SK-N-SH treated with all-trans-retinoic acid at 6 μM for 48 hours (cell line): Measurements from ENCODE around the gene SLC6A18.
A peak's percentile ranks its signal among the peaks of the same experiment; 100 is the strongest.

Experiments
- ATAC-seq: fragments of 200-7000 bp; cut with Tn5 transposase; 3 replicates; pipeline ENCODE4 v1.9.1; 2020; ENCODE audit warnings: mild to moderate bottlenecking, moderate library complexity
- ARNTL ChIP-seq: fragments of 450-650 bp; formaldehyde crosslinking; IDR thresholded peaks from 2 replicates; pipeline ENCODE4 v1.5.0; 2020; ENCODE audit warnings: low read depth, mild to moderate bottlenecking, moderate library complexity, borderline replicate concordance
- BACH2 ChIP-seq: fragments of 250-450 bp; sonication (Bioruptor Pico); IDR thresholded peaks from 2 replicates; pipeline ENCODE4 v1.9.0; 2021; ENCODE audit warnings: mild to moderate bottlenecking, borderline replicate concordance
- CREB5 ChIP-seq: fragments of 250-450 bp; sonication (Bioruptor Pico); IDR thresholded peaks from 2 replicates; pipeline ENCODE4 v1.5.1; 2020; ENCODE audit warnings: low read depth, mild to moderate bottlenecking, moderate library complexity
- CSRNP3 ChIP-seq: fragments of 250-450 bp; sonication (Bioruptor Pico); IDR thresholded peaks from 2 replicates; pipeline ENCODE4 v1.5.1; 2021; ENCODE audit warnings: mild to moderate bottlenecking, moderate library complexity
- GLIS3 ChIP-seq: fragments of 250-450 bp; sonication (Bioruptor Pico); IDR thresholded peaks from 2 replicates; pipeline ENCODE4 v1.5.0; 2020; ENCODE audit warnings: mild to moderate bottlenecking, moderate library complexity
- ISL1 ChIP-seq: fragments of 250-450 bp; sonication (Bioruptor Pico); IDR thresholded peaks from 2 replicates; pipeline ENCODE4 v2.1.2; 2022; ENCODE audit warnings: mild to moderate bottlenecking, moderate library complexity
- OSR1 ChIP-seq: fragments of 250-450 bp; sonication (Bioruptor Pico); IDR thresholded peaks from 2 replicates; pipeline ENCODE4 v1.8.0; 2022; ENCODE audit warnings: moderate library complexity, mild to moderate bottlenecking, inconsistent platforms
- PATZ1 ChIP-seq: fragments of 250-450 bp; sonication (Bioruptor Pico); IDR thresholded peaks from 2 replicates; pipeline ENCODE4 v1.8.0; 2020; ENCODE audit warnings: mild to moderate bottlenecking, moderate library complexity, borderline replicate concordance
- POU6F1 ChIP-seq: fragments of 250-450 bp; sonication (Bioruptor Pico); IDR thresholded peaks from 2 replicates; pipeline ENCODE4 v1.8.0; 2021; ENCODE audit warnings: low read depth, mild to moderate bottlenecking, moderate library complexity, borderline replicate concordance
- PPARA ChIP-seq: fragments of 250-450 bp; sonication (Bioruptor Pico); IDR thresholded peaks from 2 replicates; pipeline ENCODE4 v1.5.0; 2020; ENCODE audit warnings: mild to moderate bottlenecking, borderline replicate concordance
- RARB ChIP-seq: fragments of 250-450 bp; sonication (Bioruptor Pico); IDR thresholded peaks from 2 replicates; pipeline ENCODE4 v1.8.0; 2021; ENCODE audit warnings: mild to moderate bottlenecking, moderate library complexity
- TCF4 ChIP-seq: fragments of 250-450 bp; sonication (Bioruptor Pico); IDR thresholded peaks from 2 replicates; pipeline ENCODE4 v1.8.0; 2021; ENCODE audit warnings: mild to moderate bottlenecking, moderate library complexity, borderline replicate concordance
- TOX ChIP-seq: fragments of 250-450 bp; sonication (Bioruptor Pico); IDR thresholded peaks from 2 replicates; pipeline ENCODE4 v1.8.0; 2021; ENCODE audit warnings: mild to moderate bottlenecking, moderate library complexity, borderline replicate concordance
- ZC3H10 ChIP-seq: fragments of 250-450 bp; sonication (Bioruptor Pico); IDR thresholded peaks from 2 replicates; pipeline ENCODE4 v1.5.1; 2021; ENCODE audit warnings: mild to moderate bottlenecking, moderate library complexity
- ZFP3 ChIP-seq: fragments of 250-450 bp; sonication (Bioruptor Pico); IDR thresholded peaks from 2 replicates; pipeline ENCODE4 v1.5.0; 2020; ENCODE audit warnings: mild to moderate bottlenecking, moderate library complexity
- ZNF565 ChIP-seq: fragments of 450-650 bp; formaldehyde crosslinking; conservative IDR thresholded peaks from 2 replicates; pipeline ENCODE4 v1.5.0; 2020; ENCODE audit warnings: low read depth, mild to moderate bottlenecking, moderate library complexity
- ZNF70 ChIP-seq: fragments of 450-650 bp; formaldehyde crosslinking; IDR thresholded peaks from 2 replicates; pipeline ENCODE4 v1.5.0; 2020; ENCODE audit warnings: mild to moderate bottlenecking, moderate library complexity
- ZNF8 ChIP-seq: fragments of 450-650 bp; formaldehyde crosslinking; IDR thresholded peaks from 2 replicates; pipeline ENCODE4 v1.5.0; 2020; ENCODE audit warnings: mild to moderate bottlenecking, moderate library complexity

Gene SLC6A18

GRCh38 chr5:1203968-1204692 is 21.1 kb upstream of the SLC6A18 start (continued):
- TF ChIP-seq POU6F1 (no peak), CREB5 (CRISPR knock-in tag) (no peak), OSR1 (CRISPR knock-in tag) (no peak), BACH2 (no peak)

GRCh38 chr5:1204693-1205242 is 20.4 kb upstream of the SLC6A18 start:
- ATAC-seq, result peak; percentile 53
- TF ChIP-seq ZC3H10 (CRISPR knock-in tag), result no peak
- no peak for TF ChIP-seq PATZ1 (CRISPR knock-in tag)
- TF ChIP-seq ZNF565, result no peak
- no peak for TF ChIP-seq RARB (CRISPR knock-in tag)

GRCh38 chr5:1205255-1206180 is 19.7 kb upstream of the SLC6A18 start:
- no peak for TF ChIP-seq POU6F1
- TF ChIP-seq ZFP3 (CRISPR knock-in tag), result peak; percentile 65; the same call in 1 of the 2 replicates

GRCh38 chr5:1206521-1207412 is 18.4 kb upstream of the SLC6A18 start:
- ATAC-seq, result no peak
- TF ChIP-seq TCF4 (CRISPR knock-in tag) (no peak), ISL1 (no peak), ZFP3 (CRISPR knock-in tag) (no peak)

More at GRCh38 chr5:1205255-1206180, 19.7 kb upstream of the SLC6A18 start:
- ATAC-seq, result no peak

GRCh38 chr5:1207555-1207954 is 17.6 kb upstream of the SLC6A18 start:
- TF ChIP-seq POU6F1 (no peak), GLIS3 (CRISPR knock-in tag) (no peak), PPARA (CRISPR knock-in tag) (no peak), ARNTL (CRISPR knock-in tag) (no peak), CSRNP3 (CRISPR knock-in tag) (no peak), ZNF565 (no peak), TOX (CRISPR knock-in tag) (no peak), RARB (CRISPR knock-in tag) (no peak), ZNF70 (no peak), CREB5 (CRISPR knock-in tag) (no peak), ZNF8 (CRISPR knock-in tag) (no peak)
- TF ChIP-seq, all 23 proteins: peak for 0
- no peak for ATAC-seq
